C4-2B (cell line): ENCODE data around the gene SH3RF3.

Source experiments
- ZFX ChIP-seq: fragments of 450-650 bp; IDR thresholded peaks from 2 replicates; pipeline ENCODE4 v1.6.1; 2017
- TF ChIP-seq, protein P1 (sequence below): fragments of 450-650 bp; conservative IDR thresholded peaks from 2 replicates; pipeline ENCODE4 v1.5.1; 2017; ENCODE audit warnings: mild to moderate bottlenecking

DNA sequence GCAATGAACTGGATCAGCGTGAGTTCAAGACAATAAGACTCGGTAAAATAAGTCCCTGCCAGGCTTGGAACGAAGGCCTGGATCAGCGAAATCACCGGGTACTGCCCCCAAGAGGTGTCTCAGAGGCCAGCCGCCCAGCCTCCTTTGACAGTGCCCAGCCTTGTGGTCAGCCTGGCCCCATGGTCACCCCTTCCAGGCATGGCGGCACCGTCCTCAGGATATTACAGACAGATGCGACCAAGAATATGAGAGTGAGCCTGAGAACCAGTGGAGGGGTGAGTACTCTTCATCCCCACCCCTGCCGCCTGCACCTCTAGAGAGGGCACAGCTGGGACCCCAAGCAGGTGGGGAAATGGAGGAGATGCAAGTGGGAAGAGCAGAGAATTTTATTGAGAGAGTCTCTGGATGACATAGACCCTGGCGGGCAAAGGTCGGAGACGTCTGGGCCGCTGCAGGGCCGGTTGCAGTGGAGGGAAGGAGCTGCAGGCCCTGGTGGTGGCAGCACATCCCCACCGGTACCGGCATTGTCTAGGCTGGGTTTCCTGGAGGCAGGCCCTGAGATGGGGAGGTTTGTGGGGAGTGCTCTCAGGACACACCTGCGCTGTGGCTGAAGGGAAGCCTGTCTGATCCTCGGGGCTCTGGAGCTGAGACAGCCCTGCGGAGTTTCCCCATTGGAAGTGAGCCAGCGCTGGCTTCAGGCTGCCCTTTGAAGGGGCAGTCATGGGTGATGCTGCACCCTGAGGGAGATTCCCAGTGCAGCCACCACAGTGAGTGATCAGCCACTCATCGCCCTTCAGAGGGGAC, 294.8 kb downstream of the SH3RF3 start:
- TF ChIP-seq, protein P1, sequence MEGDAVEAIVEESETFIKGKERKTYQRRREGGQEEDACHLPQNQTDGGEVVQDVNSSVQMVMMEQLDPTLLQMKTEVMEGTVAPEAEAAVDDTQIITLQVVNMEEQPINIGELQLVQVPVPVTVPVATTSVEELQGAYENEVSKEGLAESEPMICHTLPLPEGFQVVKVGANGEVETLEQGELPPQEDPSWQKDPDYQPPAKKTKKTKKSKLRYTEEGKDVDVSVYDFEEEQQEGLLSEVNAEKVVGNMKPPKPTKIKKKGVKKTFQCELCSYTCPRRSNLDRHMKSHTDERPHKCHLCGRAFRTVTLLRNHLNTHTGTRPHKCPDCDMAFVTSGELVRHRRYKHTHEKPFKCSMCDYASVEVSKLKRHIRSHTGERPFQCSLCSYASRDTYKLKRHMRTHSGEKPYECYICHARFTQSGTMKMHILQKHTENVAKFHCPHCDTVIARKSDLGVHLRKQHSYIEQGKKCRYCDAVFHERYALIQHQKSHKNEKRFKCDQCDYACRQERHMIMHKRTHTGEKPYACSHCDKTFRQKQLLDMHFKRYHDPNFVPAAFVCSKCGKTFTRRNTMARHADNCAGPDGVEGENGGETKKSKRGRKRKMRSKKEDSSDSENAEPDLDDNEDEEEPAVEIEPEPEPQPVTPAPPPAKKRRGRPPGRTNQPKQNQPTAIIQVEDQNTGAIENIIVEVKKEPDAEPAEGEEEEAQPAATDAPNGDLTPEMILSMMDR = no peak
- TF ChIP-seq ZFX = no peak
